ENCODE data around the gene ANKH.
"Not testable (repeated sequence)": the region's sequence is repeated elsewhere in the genome, so short reads cannot be mapped to it uniquely, and the experiment has no call there.

GRCh38 chr5:14837423-14838122 is 34.0 kb downstream of the ANKH start:
- not testable (repeated sequence) for TF ChIP-seq CTCF (conservative IDR thresholded peaks at IDR 0.05 in 1 of 2, IDR thresholded peaks at IDR 0.05 in 1 of 2; ENCODE audit: extremely low read depth in 1 of 2, insufficient read depth in 1 of 2, low read depth in 1 of 2, low read length in 2 of 2); EZH2 (IDR thresholded peaks at IDR 0.05; ENCODE audit: borderline replicate concordance, low read length)
